NCI-H2196 treated with DMSO at 0.1 percent for 48 hours (cell line): ENCODE data around the gene GUCD1.
"Not testable (repeated sequence)": the region's sequence is repeated elsewhere in the genome, so short reads cannot be mapped to it uniquely, and the experiment has no call there.

ENCODE experiments used
- DNase-seq: peaks from one replicate; lab custom pipeline; 2025; ENCODE audit not compliant: unreplicated experiment; lab: John Stamatoyannopoulos, UW

The GUCD1 gene

DNA sequence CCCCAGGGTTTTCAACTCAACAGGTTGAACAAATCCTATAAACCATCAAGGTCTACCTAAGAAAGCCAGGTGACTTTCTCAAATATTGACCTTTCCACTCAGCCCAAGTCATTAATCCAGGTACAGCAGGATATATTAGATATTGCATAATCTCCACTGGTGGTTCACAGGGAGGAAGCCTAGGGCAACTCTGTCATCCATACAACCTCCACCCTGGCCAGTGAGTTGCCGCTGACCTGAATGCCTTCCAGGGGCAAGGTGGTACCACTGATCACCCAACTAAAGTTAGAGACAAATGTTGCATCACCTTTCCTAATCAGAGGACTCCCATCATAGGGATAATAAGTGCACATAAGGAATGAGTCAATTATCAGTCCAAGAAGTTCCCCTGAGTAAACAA, 22.9 kb downstream of the GUCD1 start:
- no peak for DNase-seq

DNA sequence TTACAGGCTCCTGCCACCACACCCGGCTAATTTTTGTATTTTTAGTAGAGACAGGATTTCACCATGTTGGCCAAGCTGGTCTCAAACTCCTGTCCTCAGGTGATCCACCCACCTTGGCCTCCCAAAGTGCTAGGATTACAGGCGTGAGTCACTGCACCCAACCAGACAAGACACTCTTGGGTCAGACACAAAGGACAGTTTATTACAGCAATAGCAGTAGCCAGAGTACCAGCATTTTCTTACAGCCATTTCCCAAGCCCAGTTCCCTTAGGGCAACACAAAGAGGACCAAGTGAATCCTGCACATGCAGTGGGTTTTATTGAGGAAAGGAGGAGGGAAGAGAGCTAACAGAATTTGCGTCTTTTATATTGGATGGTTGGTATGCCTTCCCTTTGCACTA, 24.0 kb downstream of the GUCD1 start:
- not testable (repeated sequence) for DNase-seq

DNA sequence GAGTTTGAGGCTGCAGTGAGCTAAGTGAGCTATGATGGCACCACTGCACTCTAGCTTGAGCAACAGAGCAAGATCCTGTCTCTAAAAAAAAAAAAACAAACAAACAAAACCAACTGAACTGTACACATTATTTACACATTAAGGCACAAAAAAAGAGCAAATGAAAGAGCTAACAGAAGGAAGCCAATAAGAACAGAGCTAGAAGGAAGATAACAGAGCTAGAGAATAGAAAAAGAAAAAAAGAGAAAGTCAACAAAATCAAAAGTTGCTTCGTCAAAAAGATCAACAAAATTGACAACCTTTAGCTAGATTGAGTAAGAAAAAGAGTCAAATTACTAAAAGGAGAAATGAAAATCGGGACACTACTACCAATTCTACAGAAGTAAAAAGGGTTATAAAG, 25.0 kb downstream of the GUCD1 start:
- DNase-seq = no peak

DNA sequence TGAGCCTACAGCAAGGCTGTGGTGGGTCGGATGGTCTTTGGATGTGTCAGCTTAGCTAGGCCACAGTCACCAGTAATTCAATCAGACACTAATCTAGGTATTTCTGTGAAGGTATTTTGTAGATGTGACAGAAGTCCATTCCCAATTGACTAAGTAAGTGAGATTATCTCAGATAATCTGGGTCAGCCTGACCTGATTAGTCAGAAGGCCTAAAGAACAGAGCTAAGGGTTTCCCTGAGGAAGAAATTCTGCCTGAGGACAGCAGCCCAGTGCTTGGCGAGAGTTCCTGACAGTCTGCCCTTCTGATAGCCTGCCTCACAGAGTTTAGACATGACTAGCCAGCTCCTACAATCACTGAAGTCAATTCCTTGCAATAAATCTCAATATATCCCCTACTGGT, 28.7 kb downstream of the GUCD1 start:
- DNase-seq = no peak

DNA sequence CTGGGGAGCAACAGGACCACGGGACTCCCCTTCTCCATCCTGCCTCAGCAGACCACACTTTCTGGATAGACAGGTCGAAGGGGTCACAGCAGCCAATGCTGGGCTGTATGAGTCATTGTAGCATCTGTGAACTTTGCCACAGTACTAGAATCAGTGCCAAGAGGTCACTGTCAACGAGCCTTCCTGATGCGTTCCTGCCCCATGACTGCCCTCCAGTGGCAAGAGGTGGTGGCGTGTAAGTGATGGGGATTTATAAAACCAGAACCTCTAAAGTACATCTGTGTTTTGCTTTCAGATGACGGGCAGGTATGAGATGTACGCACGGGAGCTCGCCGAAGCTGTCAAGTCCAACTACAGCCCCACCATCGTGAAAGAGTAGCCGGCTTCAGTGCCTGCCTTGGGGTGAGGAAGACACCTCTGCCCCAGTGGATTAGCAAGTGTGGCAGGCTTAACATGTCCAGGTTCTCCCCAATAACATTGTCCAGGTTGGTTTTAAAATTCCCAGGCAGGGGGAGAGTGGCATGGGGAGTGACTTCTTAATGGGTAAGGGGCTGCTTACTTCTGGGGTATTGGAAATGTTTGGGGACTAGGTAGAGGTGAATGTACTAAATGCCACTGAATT, 29.4 kb downstream of the GUCD1 start:
- DNase-seq = peak; percentile 34

DNA sequence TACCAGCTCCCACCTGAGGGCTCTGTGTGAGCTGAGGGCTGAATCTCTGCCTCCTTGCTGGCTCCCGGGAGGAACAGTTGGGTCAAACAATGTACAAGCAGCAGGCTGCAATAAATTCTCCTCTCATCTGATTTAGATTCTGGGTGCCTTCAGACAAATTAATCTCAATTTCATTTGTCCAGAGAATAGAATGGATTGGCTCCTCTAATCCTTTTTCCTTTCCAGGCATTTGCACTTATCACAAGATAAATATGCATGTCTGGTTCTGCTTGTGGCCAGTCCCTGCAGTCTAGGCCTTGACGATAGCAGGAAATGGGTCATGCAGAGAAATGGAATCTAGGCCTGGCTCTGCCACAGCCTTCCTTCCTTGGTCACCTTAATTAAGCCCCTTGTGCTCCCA, 31.1 kb downstream of the GUCD1 start:
- no peak for DNase-seq

DNA sequence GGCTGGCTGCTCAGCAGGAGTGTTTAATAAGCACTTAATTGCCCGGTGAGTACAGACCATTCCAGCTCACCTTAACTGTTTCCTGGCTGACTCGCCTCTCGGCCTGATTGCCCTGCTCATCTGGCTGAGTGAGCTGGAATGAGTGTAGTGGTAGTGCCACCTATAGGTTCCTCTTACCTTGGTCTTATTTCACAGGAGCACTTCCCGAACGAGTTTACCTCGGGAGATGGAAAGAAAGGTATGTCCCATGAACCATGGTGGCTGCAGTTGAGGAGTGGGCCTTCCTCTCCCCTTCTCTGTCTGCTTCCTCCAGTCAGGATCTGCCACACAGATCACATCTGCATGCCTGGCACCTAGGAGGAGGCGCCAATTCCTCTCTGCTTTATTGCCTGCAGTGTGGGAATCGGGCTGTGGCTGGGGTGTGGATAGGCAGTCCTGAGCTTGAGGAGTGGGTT, 33.1 kb downstream of the GUCD1 start:
- peak; percentile 52 for DNase-seq

DNA sequence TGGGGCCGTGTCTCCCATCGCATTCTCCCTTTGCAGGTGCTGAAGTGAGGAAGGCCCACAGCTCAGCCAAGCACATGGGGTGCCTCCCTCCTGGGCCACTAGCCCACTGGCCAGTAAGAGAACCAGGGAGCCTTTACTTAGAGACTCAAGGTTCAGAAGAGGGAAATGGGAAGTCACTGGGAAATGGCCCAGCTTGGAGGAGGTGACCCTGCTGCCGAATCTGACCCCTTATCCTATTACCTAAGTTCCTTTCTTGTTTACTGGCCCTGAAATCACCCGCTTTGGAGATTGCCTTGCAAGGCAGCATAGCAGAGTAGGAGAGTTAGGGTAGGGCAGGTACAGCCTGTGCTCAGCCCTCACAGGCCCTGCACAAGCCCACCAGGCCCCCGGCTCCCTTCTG, 35.4 kb downstream of the GUCD1 start:
- DNase-seq = no peak

DNA sequence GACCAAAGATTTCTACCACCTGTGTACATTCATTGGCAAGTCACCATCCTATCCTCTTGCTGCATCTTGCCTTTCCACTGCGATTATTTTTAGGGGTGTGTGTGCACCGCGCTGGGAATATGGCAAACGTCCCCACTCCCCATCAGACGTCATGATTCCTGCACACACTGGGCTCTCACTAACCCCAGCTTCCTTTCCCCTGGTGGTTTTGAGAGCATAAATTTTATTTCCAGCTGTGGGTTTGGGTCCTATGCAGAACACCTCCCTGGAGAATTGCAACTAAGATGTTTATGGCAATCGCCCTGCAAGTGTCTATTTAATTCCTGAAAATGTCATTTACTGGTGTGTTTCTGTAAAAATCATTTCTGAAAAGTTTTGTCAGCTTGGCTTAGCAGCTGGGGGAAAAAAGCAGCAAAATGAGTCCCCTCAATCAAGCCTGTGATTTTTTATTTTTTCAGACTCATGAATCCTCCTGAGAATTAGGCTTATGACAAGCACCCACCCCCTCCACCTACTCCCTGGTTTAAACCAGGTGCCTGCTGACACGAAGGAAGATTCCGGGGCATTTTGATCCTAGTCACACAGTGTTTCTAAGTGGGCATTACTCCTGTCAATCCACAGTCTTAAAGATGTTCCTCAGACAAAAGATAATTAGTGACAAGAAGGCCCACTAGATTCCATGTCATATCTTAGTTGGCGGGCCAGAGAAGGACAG, 36.0 kb downstream of the GUCD1 start:
- DNase-seq = no peak

DNA sequence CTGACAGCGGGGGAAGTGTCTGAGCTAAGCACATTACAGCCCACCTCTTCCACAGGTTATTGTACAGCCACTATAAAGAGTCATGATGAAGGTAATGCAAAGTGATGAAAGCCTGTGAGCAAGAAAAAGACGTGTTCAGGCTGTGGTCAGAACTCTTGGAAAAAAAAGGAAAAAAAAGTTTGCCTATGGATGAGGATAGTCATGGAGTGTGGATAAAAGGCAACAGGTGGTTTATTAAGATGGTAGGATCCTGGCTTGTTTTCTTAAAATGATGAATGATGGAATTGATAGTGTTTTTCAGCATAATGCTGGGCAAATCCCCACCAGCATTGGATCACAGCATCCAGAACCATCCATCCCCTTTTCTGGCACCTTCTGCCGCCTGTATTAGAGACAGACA, 36.7 kb downstream of the GUCD1 start:
- DNase-seq = no peak

DNA sequence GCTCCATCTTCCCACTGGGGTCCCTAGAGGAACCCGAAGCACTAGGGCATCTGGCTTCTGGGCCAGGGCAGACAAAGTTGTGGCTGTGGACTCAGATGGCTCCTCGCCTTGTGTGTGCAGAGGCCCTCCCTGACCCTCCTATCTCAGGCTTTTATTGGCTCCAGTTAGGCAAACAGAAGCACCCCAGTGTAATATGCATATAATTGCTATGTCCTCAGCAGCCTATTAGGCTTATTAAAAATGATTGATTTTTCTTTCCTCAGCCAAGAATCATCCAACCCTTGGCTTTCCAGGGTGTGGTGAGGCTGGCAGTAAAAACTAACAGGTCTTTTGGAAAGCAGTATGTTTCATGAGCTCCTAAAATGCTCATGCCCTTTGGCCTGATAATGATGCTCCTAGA, 37.5 kb downstream of the GUCD1 start:
- DNase-seq = no peak

DNA sequence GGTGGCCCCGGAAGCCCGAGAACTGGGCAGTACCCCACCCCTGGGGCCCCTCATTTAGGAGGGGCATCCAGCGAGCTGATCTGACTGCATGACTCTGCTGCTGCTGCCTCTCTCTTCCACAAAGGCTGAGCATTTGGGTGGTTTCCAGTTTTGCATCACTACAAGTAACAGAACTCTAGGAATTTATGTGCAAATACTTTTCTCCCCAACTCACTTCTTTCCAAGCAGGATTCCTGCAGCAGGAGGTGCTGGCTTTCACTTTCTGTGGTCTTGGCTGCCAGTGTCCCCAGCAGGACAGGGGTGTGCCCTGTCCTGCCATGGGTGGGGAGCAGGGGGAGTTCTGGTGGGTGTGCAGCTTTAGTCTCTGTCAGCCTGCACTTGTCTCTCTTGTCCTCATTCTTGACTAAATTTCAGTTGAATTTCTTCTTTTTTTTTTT, 38.6 kb downstream of the GUCD1 start:
- no peak for DNase-seq

DNA sequence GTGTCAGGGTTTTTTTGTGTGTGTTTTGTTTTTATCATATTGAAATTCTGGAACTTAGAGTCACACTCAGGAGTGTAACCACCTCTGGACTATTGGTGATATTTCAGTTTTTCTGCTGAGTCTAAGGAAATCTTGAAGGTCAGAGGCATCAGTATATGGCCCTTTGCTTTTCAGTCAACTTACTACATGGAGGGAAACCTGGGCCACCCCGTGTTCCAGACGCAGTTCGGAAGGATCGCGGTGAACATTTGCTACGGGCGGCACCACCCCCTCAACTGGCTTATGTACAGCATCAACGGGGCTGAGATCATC, 40.0 kb downstream of the GUCD1 start:
- no peak for DNase-seq

DNA sequence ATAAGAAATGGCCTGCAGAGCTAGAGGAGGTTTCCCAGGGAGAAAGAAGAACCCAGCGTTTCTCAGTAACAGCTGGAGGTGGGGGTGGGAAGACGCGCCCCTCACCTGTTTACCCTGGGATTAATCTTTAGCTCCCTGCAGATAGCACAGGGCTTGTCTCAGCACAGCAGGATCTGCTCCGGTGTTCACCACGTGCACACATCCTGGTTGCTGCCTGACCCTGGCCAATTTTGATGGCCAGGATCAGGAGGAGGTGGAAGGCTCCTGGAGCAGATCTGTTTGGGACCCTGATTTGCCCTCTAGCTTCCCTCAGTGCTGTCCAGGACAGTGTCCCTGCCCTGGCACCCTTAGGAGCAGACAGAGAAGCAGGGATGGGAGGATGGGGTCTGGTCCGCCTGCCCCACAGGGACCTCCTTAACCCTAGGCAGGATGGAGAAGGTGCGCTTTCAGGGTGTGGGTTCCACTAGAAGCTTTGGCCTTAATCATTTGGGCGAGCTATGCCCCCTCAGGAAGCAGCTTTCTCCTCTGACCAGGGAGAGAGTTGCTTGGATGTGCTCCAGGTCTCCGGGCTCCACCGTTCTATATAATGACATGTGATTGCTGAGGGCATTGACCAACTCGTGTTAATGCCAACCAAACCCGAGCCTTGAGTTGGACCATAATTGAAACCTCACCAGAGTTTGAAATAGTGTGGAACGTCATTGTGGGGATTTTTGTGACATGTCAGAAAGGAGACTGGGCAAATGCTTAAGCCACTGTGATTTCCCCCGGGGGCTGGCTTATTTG, 40.5 kb downstream of the GUCD1 start:
- no peak for DNase-seq

DNA sequence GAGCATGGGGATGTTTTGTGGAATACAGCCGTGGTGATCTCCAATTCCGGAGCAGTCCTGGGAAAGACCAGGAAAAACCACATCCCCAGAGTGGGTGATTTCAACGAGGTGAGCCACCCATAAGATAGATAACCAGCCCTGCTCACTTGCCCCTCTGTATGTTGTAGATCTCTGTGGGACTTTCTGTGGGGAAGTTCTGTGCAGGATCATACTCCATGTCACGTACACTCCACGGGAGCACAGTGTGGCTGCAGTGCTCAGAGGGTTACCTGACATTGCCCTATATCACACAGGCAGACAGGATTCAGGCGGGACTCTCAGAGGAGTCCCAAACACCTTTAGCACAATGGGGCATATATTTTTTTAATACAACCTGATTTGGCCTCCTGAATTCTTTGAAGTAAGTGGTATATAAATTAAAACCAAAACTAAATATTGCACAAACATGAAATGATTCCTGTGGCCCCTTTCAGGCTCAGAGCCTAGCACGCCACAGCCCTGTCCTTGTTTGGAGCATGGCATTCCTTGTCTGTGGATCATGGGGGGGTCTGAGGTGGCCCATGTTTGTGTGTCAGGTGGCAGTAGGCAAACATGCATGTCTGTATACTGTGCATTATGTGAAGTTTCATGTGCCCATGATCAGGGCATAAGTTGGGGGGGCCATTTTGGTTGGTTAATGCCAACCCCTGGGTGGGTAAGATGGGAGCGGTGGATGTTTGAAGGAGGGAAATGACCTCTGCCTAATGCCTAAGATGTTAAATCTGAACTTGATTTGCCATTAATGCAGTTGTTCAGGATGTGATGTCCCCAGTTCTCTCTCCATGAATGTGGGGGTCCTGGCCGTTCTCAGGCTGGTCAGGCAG, 41.3 kb downstream of the GUCD1 start:
- no peak for DNase-seq

DNA sequence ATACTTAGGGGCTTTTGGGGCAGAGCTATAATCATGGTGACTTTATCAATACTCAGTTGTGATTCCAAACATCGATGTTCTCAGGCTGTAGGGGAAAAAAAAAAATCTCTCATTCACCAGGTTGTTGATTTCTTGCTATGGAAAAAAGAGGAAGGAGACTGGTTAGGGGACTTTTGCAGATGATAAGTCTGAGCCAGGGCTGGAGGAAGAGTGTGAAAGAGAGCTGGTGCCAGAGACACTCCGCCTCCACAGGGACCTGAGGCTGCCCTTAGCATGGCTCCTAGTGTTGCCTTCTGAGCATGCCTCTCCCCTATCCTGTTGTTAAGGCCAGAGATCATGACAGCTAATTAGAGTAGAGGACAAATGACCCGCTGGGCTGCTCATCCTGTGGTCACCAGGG, 42.9 kb downstream of the GUCD1 start:
- DNase-seq = no peak

DNA sequence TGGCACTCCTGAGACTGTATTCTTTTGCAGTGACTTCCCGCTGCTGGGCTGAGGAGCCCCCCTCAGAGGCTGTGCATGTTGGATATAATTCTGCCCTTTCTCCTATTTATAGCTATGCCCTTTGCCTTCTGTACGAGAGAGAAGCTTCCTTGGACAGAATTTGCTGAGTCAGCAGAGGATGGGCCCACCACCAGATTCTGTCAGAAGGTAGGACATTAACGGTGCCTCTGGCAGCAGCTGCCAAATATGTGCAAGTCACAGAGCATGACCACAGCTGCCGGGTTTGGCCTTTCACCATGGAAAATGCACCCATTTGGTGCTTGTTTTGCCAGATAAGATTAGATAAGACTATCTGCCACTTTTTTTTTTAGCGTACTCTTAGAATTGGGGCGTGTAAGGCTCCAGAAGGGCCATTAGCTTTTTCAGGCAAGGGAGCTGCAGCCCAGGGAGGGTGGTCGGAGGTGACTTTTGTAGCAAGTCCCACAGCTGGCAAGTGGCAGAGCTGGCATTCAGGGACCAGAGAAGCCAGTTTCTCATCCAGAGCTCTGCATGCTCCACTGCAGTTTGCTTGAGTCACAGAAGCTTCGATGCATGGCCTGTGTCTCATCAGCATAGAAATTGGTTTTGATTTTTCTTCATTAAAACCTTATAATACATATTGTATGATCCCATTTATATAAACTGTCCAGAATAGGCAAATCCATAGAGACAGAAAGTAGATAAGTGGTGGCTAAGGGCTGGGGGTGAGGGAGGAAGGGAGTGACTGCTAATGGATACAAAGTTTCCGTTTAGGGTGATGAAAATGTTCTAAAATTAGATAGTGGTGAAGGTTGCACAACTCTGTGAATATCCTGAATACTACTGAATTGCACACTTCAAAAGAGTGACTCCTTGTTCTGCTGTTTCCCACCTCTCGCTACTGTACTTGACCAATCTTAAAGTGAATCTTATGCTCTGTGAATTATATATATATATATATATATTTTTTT, 44.0 kb downstream of the GUCD1 start:
- no peak for DNase-seq

DNA sequence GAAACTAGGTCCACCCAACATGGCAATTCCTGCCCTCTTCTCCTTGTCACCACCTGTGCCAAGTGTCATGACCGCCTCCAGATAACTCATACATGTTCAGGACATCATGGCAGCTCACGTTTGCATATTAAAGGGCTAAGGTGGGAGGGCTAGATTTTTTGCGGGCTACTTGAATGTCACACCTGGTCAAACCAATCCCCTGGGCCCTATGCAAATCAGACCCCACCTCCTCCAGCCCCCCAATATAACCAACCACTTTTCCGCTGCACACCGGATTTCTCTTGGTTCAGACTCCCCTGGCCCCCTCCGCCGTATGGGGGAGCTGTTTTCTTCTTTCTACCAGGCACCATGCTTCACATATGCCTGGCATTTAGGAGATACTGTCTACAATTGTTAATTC, 47.2 kb downstream of the GUCD1 start:
- no peak for DNase-seq

DNA sequence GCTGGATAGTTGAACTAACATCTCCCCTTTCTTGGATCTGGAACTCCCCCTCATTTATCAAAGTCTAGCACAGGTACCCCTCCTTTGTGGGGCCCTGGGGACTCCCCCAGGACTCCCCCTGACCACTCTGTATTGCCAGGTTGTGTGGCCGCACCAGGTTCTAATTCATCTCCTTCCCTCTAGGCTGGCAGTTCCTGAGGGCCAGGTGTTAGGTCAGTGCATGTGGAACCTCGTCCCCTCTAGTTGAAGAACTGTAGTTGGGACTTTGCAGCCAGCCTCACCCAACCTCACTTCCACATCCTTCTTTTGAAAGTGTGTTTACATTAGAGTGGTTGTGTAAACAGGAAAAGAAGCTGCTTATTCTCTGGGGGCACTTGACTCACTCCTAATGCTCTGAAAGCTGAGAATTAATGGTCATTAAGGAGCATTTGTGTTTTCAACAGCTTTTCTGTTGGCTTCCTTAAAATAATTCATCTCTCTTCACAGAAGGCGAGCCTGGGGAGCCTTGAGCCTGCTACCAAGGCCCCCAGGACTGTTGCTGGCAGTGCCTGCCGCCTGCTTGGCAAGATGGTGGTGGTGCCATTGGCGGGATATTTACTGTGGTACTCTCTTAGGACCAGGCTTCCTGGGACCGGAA, 48.0 kb downstream of the GUCD1 start:
- DNase-seq = no peak
